SK-N-SH (cell line): ENCODE measurements around the gene SYNE1.
"Not testable (repeated sequence)": the region's sequence is repeated elsewhere in the genome, so short reads cannot be mapped to it uniquely, and the experiment has no call there.

Source experiments
- TAF1 ChIP-seq: IDR thresholded peaks from 2 replicates; pipeline ENCODE4 v1.6.1; 2012; ENCODE audit warnings: low read depth, mild to moderate bottlenecking, low read length, moderate library complexity, borderline replicate concordance
- TF ChIP-seq, protein P1 (sequence below): fragments of 200-600 bp; sonication (generic); IDR thresholded peaks from 2 replicates; pipeline ENCODE4 v1.6.1; 2017; ENCODE audit warnings: antibody characterized with exemption, mild to moderate bottlenecking, moderate library complexity

DNA sequence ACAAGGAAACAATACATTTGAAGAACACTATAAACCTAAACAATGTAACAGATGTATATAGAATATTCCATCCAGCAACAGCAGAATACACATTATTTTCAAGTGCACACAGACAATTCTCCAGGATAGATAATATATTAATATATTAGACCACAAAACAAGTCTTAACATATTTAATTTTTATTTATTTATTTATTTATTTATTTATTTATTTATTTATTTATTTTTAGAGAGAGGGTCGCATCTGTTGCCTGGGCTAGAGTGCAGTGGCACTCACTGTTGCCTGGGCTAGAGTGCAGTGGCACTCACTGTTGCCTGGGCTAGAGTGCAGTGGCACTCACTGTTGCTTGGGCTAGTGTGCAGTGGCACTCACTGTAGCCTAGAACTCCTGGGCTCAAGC lies 78.4 kb downstream of the SYNE1 start:
- TF ChIP-seq, protein P1, sequence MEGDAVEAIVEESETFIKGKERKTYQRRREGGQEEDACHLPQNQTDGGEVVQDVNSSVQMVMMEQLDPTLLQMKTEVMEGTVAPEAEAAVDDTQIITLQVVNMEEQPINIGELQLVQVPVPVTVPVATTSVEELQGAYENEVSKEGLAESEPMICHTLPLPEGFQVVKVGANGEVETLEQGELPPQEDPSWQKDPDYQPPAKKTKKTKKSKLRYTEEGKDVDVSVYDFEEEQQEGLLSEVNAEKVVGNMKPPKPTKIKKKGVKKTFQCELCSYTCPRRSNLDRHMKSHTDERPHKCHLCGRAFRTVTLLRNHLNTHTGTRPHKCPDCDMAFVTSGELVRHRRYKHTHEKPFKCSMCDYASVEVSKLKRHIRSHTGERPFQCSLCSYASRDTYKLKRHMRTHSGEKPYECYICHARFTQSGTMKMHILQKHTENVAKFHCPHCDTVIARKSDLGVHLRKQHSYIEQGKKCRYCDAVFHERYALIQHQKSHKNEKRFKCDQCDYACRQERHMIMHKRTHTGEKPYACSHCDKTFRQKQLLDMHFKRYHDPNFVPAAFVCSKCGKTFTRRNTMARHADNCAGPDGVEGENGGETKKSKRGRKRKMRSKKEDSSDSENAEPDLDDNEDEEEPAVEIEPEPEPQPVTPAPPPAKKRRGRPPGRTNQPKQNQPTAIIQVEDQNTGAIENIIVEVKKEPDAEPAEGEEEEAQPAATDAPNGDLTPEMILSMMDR, result not testable (repeated sequence)
- TF ChIP-seq TAF1, result not testable (repeated sequence)
